UCSD-AML1 (cell line): ENCODE data around the gene EFEMP2.
A peak's percentile ranks its signal among the peaks of the same experiment; 100 is the strongest.

Experiments used
- DNase-seq: peaks from one replicate; lab custom pipeline; 2025; ENCODE audit not compliant: unreplicated experiment; lab: John Stamatoyannopoulos, UW

Gene EFEMP2

GRCh38 chr11:65866509-65867283 lies 5.9 kb downstream of the EFEMP2 start:
- no peak for DNase-seq

GRCh38 chr11:65865550-65866172 lies 6.9 kb downstream of the EFEMP2 start:
- DNase-seq = no peak

- no peak for DNase-seq
These were observed 7.7 kb downstream of the EFEMP2 start for GRCh38 chr11:65864706-65865471.

GRCh38 chr11:65863889-65864705 lies 8.5 kb downstream of the EFEMP2 start:
- DNase-seq = no peak

GRCh38 chr11:65862941-65863888 lies 9.4 kb downstream of the EFEMP2 start:
- DNase-seq = no peak

GRCh38 chr11:65862191-65862735 lies 10.3 kb downstream of the EFEMP2 start:
- no peak for DNase-seq

GRCh38 chr11:65861533-65862183 lies 10.9 kb downstream of the EFEMP2 start:
- no peak for DNase-seq

GRCh38 chr11:65861165-65861505 lies 11.5 kb downstream of the EFEMP2 start:
- DNase-seq = no peak

GRCh38 chr11:65860278-65861164 lies 12.1 kb downstream of the EFEMP2 start, which contains the start of gene MUS81:
TSS of gene MUS81 (plus strand) at chr11:65860433. CDS start at chr11:65860754, 321 bp downstream.
- peak; percentile 96 for DNase-seq

GRCh38 chr11:65859812-65860277 lies 12.8 kb downstream of the EFEMP2 start:
- DNase-seq = no peak

- DNase-seq = peak; percentile 99
These were observed 13.3 kb downstream of the EFEMP2 start for GRCh38 chr11:65859095-65859811.

GRCh38 chr11:65858681-65859087 lies 13.9 kb downstream of the EFEMP2 start:
- no peak for DNase-seq

GRCh38 chr11:65857853-65858680 lies 14.5 kb downstream of the EFEMP2 start, which contains the start of gene CFL1:
TSS of gene CFL1 (minus strand) at chr11:65858180. CDS start at chr11:65858099, 81 bp downstream.
- DNase-seq = peak; percentile 98

GRCh38 chr11:65857500-65857852 lies 15.1 kb downstream of the EFEMP2 start:
- no peak for DNase-seq

- DNase-seq = peak; percentile 90
These were observed 15.7 kb downstream of the EFEMP2 start for GRCh38 chr11:65856689-65857499.
